Hepatocyte (in vitro differentiated cells): ENCODE measurements around the gene AP5B1. TPM values are rescaled to one million over a fixed set of nuclear protein-coding genes. Genes with fewer than 3 reads are reported as not detected.

Experiments used
- DNase-seq: peaks from one replicate; pipeline ENCODE4 v3.0.0-alpha.2; 2016; ENCODE audit warnings: low spot score
- H2AFZ ChIP-seq: fragments of 200-600 bp; sonication (generic); 2 replicates; pipeline ENCODE4 v1.6.0; 2016; ENCODE audit warnings: antibody characterized with exemption, mild to moderate bottlenecking
- H3K27ac ChIP-seq: fragments of 200-600 bp; sonication (generic); 2 replicates; pipeline ENCODE4 v1.5.1; 2016; ENCODE audit warnings: mild to moderate bottlenecking
- H3K27me3 ChIP-seq: fragments of 200-600 bp; sonication (generic); 2 replicates; pipeline ENCODE4 v1.6.1; 2016
- H3K36me3 ChIP-seq: fragments of 200-600 bp; sonication (generic); replicated peaks from 2 replicates; pipeline ENCODE4 v1.5.1; 2016; ENCODE audit warnings: low read depth; ENCODE audit not compliant: insufficient read depth
- H3K4me1 ChIP-seq: fragments of 200-600 bp; sonication (generic); 2 replicates; pipeline ENCODE4 v1.5.1; 2016; ENCODE audit warnings: mild to moderate bottlenecking, moderate library complexity; ENCODE audit not compliant: insufficient read depth
- H3K4me2 ChIP-seq: fragments of 200-600 bp; sonication (generic); 2 replicates; pipeline ENCODE4 v1.6.0; 2016
- H3K4me3 ChIP-seq: fragments of 200-600 bp; sonication (generic); 2 replicates; pipeline ENCODE4 v1.5.1; 2016; ENCODE audit warnings: mild to moderate bottlenecking
- H3K79me2 ChIP-seq: fragments of 200-600 bp; sonication (generic); 2 replicates; pipeline ENCODE4 v1.6.0; 2017; ENCODE audit warnings: mild to moderate bottlenecking
- H3K9me2 ChIP-seq: fragments of 200-600 bp; sonication (generic); replicated peaks from 2 replicates; pipeline ENCODE4 v1.6.0; 2017; ENCODE audit warnings: mild to moderate bottlenecking; ENCODE audit not compliant: insufficient read depth
- H3K9me3 ChIP-seq: fragments of 200-600 bp; sonication (generic); 2 replicates; pipeline ENCODE4 v1.5.1; 2016; ENCODE audit warnings: low read depth, mild to moderate bottlenecking
- H4K20me1 ChIP-seq: fragments of 200-600 bp; sonication (generic); 2 replicates; pipeline ENCODE4 v1.6.0; 2016; ENCODE audit warnings: mild to moderate bottlenecking; ENCODE audit not compliant: insufficient read depth, poor library complexity, severe bottlenecking
- CTCF ChIP-seq: fragments of 200-600 bp; sonication (generic); IDR thresholded peaks from 2 replicates; pipeline ENCODE4 v1.5.1; 2016; ENCODE audit warnings: antibody characterized with exemption, mild to moderate bottlenecking; ENCODE audit not compliant: poor library complexity
- EZH2 ChIP-seq: fragments of 200-600 bp; sonication (generic); IDR thresholded peaks from 2 replicates; pipeline ENCODE4 v1.6.1; 2016; ENCODE audit warnings: antibody characterized with exemption, mild to moderate bottlenecking, borderline replicate concordance
- EZH2phosphoT487 ChIP-seq: fragments of 200-600 bp; sonication (generic); IDR thresholded peaks from one replicate; pipeline ENCODE4 v1.6.1; 2018; ENCODE audit warnings: antibody characterized with exemption, mild to moderate bottlenecking, low read depth, moderate library complexity; ENCODE audit not compliant: unreplicated experiment, severe bottlenecking
- WGBS: methylation state at CpG from one replicate; pipeline ENCODE4 v1.1.6; 2016; ENCODE audit warnings: low lambda C conversion rate; ENCODE audit errors: missing lambda C conversion rate; 5-methylcytosine and 5-hydroxymethylcytosine counted together
- polyA plus RNA-seq: library from polyadenylated mRNA; unstranded; fragments of >200 nt; fragmentation: Nextera tagmentation; extraction: Ambion mirVana; gene quantifications from 2 replicates; pipeline ENCODE4 v1.2.1, GENCODE V29; 2016
- total RNA-seq: library from RNA; depleted of rRNA; stranded (reverse); fragments of >200 nt; gene quantifications from 2 replicates; pipeline ENCODE4 v1.2.3, GENCODE V29; 2014

AP5B1 gene
- total and polyA plus RNA-seq, 2 experiments from 2014 or later = 20.9 to 27.1 TPM

GRCh38 chr11:65797711-65798110 is 16.9 kb upstream of the AP5B1 start:
- DNase-seq = no peak
- Histone ChIP-seq H3K4me3 (no peak overlapping the region), H3K36me3 (no peaks in the 10 kb centered on the region), H3K79me2 (peaks cover 14% of the 10 kb centered on the region), H3K9me2 (no peaks in the 10 kb centered on the region), H3K27me3 (no peaks in the 10 kb centered on the region), H4K20me1 (peaks cover 9% of the 10 kb centered on the region), H3K9me3 (no peaks in the 10 kb centered on the region), H3K27ac (no peak overlapping the region), H3K4me2 (no peak overlapping the region), H2AFZ (no peak overlapping the region), H3K4me1 (peaks cover 11% of the 10 kb centered on the region)
- WGBS = 91% methylated on average over 13 of the region's 13 CpGs
- no peak for TF ChIP-seq CTCF
- TF ChIP-seq EZH2 = no peak
- TF ChIP-seq EZH2phosphoT487 = no peak

- Histone ChIP-seq H3K9me2 (no peaks in the 10 kb centered on the region), H3K79me2 (peaks cover 21% of the 10 kb centered on the region), H3K4me2 (peak overlapping the region; percentile 25), H3K27ac (no peak overlapping the region), H3K36me3 (no peaks in the 10 kb centered on the region), H3K27me3 (no peaks in the 10 kb centered on the region), H4K20me1 (peaks cover 15% of the 10 kb centered on the region), H2AFZ (no peak overlapping the region), H3K9me3 (no peaks in the 10 kb centered on the region), H3K4me1 (peaks cover 11% of the 10 kb centered on the region), H3K4me3 (no peak overlapping the region)
- peak; percentile 8 for DNase-seq
- no peak for TF ChIP-seq EZH2
- TF ChIP-seq CTCF = no peak
- 48% methylated on average over 15 of the region's 15 CpGs for WGBS
Observed at GRCh38 chr11:65796726-65797601, 16.2 kb upstream of the AP5B1 start.

- no peak overlapping the region for H3K4me3 ChIP-seq
- no peak overlapping the region for H3K27ac ChIP-seq
- peaks cover 40% of the 10 kb centered on the region for H3K79me2 ChIP-seq
- H3K9me3 ChIP-seq = no peaks in the 10 kb centered on the region
- DNase-seq = no peak
- H3K4me1 ChIP-seq = peaks cover 17% of the 10 kb centered on the region
- H3K9me2 ChIP-seq = no peaks in the 10 kb centered on the region
- H3K27me3 ChIP-seq = no peaks in the 10 kb centered on the region
- no peak for TF ChIP-seq EZH2phosphoT487
- TF ChIP-seq CTCF = no peak
- TF ChIP-seq EZH2 = no peak
- peaks cover 26% of the 10 kb centered on the region for H4K20me1 ChIP-seq
- 93% methylated on average over 41 of the region's 42 CpGs for WGBS
- no peak overlapping the region for H2AFZ ChIP-seq
- no peak overlapping the region for H3K4me2 ChIP-seq
- H3K36me3 ChIP-seq = no peaks in the 10 kb centered on the region
Observed at GRCh38 chr11:65794570-65795510, 14.1 kb upstream of the AP5B1 start.
